ENCODE results near the gene DPH7.

Gene DPH7

DNA sequence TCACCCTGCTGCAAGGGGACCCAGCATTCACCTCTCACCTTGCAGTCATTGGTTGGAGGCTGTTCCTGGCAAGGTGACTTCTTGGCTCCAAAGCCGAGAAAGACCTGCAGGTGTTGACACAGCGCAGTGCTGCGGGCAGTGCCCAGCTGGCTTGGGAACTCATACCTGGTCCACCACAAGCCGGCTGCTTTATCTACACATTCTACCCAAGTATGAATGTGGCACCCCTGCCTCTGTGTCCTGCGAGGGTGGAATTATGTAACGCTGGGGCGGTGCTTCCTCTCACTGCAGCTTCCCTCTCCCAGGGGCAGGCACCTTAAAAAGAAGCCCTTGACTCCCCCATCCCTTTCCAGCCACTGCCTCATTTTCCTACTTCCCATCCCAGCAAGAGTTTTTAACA is 14.0 kb upstream of the DPH7 start:
- Histone ChIP-seq H2AFZ (ENCODE audit: low read depth, low read length) (no peak overlapping the region), H3K27ac (ENCODE audit: low read length) (no peak overlapping the region), H3K9me3 (ENCODE audit: insufficient read depth, low read length, severe bottlenecking) (no peaks in the 10 kb centered on the region), H3K9ac (ENCODE audit: low read depth, low read length) (no peak overlapping the region), H3K79me2 (ENCODE audit: insufficient read depth, low read length) (peaks cover 21% of the 10 kb centered on the region), H3K27me3 (ENCODE audit: insufficient read depth, low read length, poor library complexity) (no peaks in the 10 kb centered on the region), H3K36me3 (ENCODE audit: insufficient read depth, low read length) (peaks cover 16% of the 10 kb centered on the region), H4K20me1 (ENCODE audit: insufficient read depth, low read length) (peaks cover 23% of the 10 kb centered on the region), H3K4me3 (ENCODE audit: low read depth in 1 of 2, low read length in 2 of 2) (no peak overlapping the region), H3K4me1 (ENCODE audit: insufficient read depth, low read length) (peaks cover 27% of the 10 kb centered on the region), H3K4me2 (ENCODE audit: insufficient read depth, low read length) (no peak overlapping the region)
- TF ChIP-seq EZH2 (IDR thresholded peaks at IDR 0.05; ENCODE audit: borderline replicate concordance, low read depth, low read length, severe bottlenecking): no peak
- no peak for TF ChIP-seq CTCF (IDR thresholded peaks at IDR 0.05; ENCODE audit: borderline replicate concordance, extremely low read depth, low read length, poor library complexity, severe bottlenecking)
- DNase-seq: no peak
- no peak for ATAC-seq (ENCODE audit: insufficient read depth, low read depth)

GRCh38 chr9:137590469-137591383 is 12.0 kb upstream of the DPH7 start, which contains the start of gene ZMYND19:
ZMYND19 (minus strand) TSS chr9:137590512; CDS start chr9:137590263, 249 bp downstream.
- TF ChIP-seq CTCF (IDR thresholded peaks at IDR 0.05; ENCODE audit: borderline replicate concordance, extremely low read depth, low read length, poor library complexity, severe bottlenecking) (no peak), EZH2 (IDR thresholded peaks at IDR 0.05; ENCODE audit: borderline replicate concordance, low read depth, low read length, severe bottlenecking) (no peak)
- Histone ChIP-seq H3K4me3 (ENCODE audit: low read depth in 1 of 2, low read length in 2 of 2) (peak within 1 kb of the TSS; percentile 68 to 90), H3K27ac (ENCODE audit: low read length) (peak within 1 kb of the TSS; percentile 50), H3K27me3 (ENCODE audit: insufficient read depth, low read length, poor library complexity) (no peaks in the 10 kb centered on the region), H3K79me2 (ENCODE audit: insufficient read depth, low read length) (peaks cover 24% of the 10 kb centered on the region), H3K4me1 (ENCODE audit: insufficient read depth, low read length) (peaks cover 29% of the 10 kb centered on the region), H4K20me1 (ENCODE audit: insufficient read depth, low read length) (peaks cover 43% of the 10 kb centered on the region), H3K9ac (ENCODE audit: low read depth, low read length) (peak within 1 kb of the TSS; percentile 86), H3K36me3 (ENCODE audit: insufficient read depth, low read length) (peaks cover 36% of the 10 kb centered on the region), H3K9me3 (ENCODE audit: insufficient read depth, low read length, severe bottlenecking) (no peaks in the 10 kb centered on the region), H2AFZ (ENCODE audit: low read depth, low read length) (peak within 1 kb of the TSS; percentile 86), H3K4me2 (ENCODE audit: insufficient read depth, low read length) (peak within 1 kb of the TSS; percentile 97)
- peak; percentile 85 for DNase-seq
- peak; percentile 94 for ATAC-seq (ENCODE audit: insufficient read depth, low read depth)

DNA sequence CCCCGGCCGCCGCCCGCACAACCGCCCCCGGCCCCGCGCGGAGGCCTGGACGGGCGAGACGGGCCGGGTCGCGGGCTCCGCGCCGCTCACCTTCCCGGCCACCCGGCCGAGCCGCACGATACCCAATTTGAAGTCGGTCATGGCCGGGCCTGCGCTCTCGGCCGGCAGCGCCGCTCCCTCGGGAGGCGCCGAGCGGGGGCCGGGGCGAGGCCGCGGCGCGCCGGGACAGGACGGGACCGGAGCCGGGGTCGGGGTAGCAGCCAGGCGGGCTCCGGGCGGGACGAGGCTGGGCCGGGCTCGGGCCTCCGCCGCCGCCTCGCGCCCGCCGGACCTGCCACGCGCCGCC is 11.4 kb upstream of the DPH7 start:
- ATAC-seq (ENCODE audit: insufficient read depth, low read depth): no peak; the same call in 2 of the 3 replicates
- peaks cover 24% of the 10 kb centered on the region for H3K79me2 ChIP-seq (ENCODE audit: insufficient read depth, low read length)
- H4K20me1 ChIP-seq (ENCODE audit: insufficient read depth, low read length): peaks cover 46% of the 10 kb centered on the region
- no peak for DNase-seq
- TF ChIP-seq CTCF (IDR thresholded peaks at IDR 0.05; ENCODE audit: borderline replicate concordance, extremely low read depth, low read length, poor library complexity, severe bottlenecking) (no peak), EZH2 (IDR thresholded peaks at IDR 0.05; ENCODE audit: borderline replicate concordance, low read depth, low read length, severe bottlenecking) (no peak)
- no peak overlapping the region for H3K27ac ChIP-seq (ENCODE audit: low read length)
- H3K4me2 ChIP-seq (ENCODE audit: insufficient read depth, low read length): peak overlapping the region; percentile 86
- H3K27me3 ChIP-seq (ENCODE audit: insufficient read depth, low read length, poor library complexity): no peaks in the 10 kb centered on the region
- H3K9ac ChIP-seq (ENCODE audit: low read depth, low read length): peak overlapping the region; percentile 86
- peaks cover 29% of the 10 kb centered on the region for H3K4me1 ChIP-seq (ENCODE audit: insufficient read depth, low read length)
- peak overlapping the region in 1 of 2 experiments; percentile 83; a peak in 3 of 4 replicates for H3K4me3 ChIP-seq (ENCODE audit: low read depth in 1 of 2, low read length in 2 of 2)
- peak overlapping the region; percentile 58; the same call in 1 of the 2 replicates for H2AFZ ChIP-seq (ENCODE audit: low read depth, low read length)
- peaks cover 41% of the 10 kb centered on the region for H3K36me3 ChIP-seq (ENCODE audit: insufficient read depth, low read length)
- no peaks in the 10 kb centered on the region for H3K9me3 ChIP-seq (ENCODE audit: insufficient read depth, low read length, severe bottlenecking)

Measured in DND-41 (cell line).